Cardiac atrium fibroblast (primary cell): Measurements from ENCODE around the gene MYZAP. TPM values are rescaled to one million over a fixed set of nuclear protein-coding genes. Genes with fewer than 3 reads are reported as not detected.

Source experiments
- total RNA-seq: library from RNA; depleted of rRNA; stranded (reverse); fragments of >200 nt; gene quantifications from 2 replicates; pipeline ENCODE4 v1.2.3, GENCODE V29; 2015

The MYZAP gene
- 0.54 TPM in 1 of 2 replicates, not detected in the other for total RNA-seq

DNA sequence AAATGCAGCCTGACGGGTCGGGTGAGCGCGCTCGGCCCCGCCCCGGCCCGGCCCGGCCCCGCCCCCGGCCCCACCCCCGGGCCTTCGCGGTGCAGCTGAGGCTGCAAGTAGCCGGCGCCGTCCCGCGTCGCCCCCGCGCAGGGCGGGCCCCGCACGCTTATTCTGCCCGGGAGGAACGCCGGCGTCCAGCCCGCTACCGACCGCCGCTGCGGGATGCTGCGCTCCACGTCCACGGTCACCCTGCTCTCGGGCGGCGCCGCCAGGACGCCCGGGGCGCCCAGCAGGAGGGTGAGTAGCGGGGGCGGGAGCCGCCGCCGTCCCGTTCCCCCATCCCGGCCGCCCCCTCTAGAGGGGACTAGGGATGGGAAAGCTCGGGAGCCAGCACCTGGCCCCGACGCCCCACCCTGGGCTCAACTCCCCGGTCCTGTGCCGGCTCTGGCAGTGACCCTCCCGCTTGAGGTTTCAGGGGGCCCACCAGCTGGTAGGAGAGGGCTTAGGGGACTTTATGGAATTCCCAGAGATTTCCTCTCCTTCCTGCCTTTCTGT is at the start of gene MYZAP:
MYZAP (plus strand) TSS at position 83 of the 546 bp plus-strand sequence; CDS start at position 214, 131 bp downstream.

DNA sequence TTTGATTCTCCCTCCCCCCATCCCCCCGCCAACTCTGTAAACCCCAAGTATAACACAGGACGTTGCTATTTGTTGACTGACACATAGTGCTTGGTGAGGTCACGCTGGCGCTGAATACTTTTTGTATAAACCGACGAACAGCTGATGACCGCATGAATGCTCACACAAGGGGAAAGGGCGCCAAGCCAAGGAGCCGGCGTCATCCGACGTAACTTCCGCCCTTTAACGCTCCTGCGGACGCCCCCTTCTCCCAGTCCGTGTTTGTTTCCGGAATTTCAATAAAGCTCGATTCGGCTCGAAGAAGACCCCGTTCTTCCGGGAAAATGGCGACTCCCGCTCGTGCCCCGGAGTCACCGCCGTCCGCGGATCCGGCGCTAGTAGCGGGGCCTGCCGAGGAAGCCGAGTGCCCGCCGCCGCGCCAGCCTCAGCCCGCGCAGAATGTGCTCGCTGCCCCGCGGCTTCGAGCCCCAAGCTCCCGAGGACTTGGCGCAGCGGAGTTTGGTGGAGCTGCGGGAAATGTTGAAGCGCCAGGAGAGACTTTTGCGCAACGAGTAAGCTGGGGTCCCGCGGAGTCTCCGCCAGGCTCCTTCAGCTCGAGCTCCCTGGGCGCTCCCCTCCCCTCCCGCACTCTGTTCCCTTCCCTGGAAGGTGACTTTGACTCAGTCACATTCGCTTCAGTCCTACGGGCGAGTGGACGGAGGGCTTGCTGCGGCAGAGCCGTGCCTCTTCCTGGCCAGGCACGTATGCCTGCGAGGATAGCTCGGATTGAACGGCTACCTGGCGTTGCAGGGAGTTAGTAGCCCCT is 114.9 kb downstream of the MYZAP start, which contains the start of gene POLR2M:
POLR2M (plus strand) TSS at position 310 of the 805 bp plus-strand sequence; CDS start at position 439, 129 bp downstream.

Other genes with a start within 250 kb of the MYZAP start
- 7.9 and 12.0 TPM in 2 replicates for gene CGNL1, start 215.4 kb upstream of the MYZAP start, total RNA-seq
- 34.3 and 130 TPM in 2 replicates for gene POLR2M, start 114.8 kb downstream of the MYZAP start, total RNA-seq